Lower lobe of right lung (tissue), 2 donors: ENCODE measurements around the gene REEP6. TPM values are rescaled to one million over a fixed set of nuclear protein-coding genes. Genes with fewer than 3 reads are reported as not detected.

Experiments
- ATAC-seq, 2 donors: fragments of 200-7000 bp; cut with Tn5 transposase; one replicate each; pipeline ENCODE4 v1.9.1; 2020 to 2022; ENCODE audit warnings: mild to moderate bottlenecking in 2 of 2, moderate library complexity in 2 of 2
- DNase-seq: peaks from one replicate; pipeline ENCODE4 v3.0.0-alpha.2; 2020
- H3K27ac ChIP-seq: fragments of 200-600 bp; one replicate; pipeline ENCODE4 v1.8.0; 2022
- H3K27me3 ChIP-seq: fragments of 200-600 bp; one replicate; pipeline ENCODE4 v1.8.0; 2022; ENCODE audit warnings: low read depth
- H3K36me3 ChIP-seq: fragments of 200-600 bp; one replicate; pipeline ENCODE4 v1.8.0; 2022; ENCODE audit warnings: mild to moderate bottlenecking
- H3K4me1 ChIP-seq: fragments of 200-600 bp; one replicate; pipeline ENCODE4 v1.8.0; 2022
- H3K4me3 ChIP-seq: fragments of 200-600 bp; one replicate; pipeline ENCODE4 v1.8.0; 2022; ENCODE audit warnings: mild to moderate bottlenecking
- H3K9me3 ChIP-seq: fragments of 200-600 bp; one replicate; pipeline ENCODE4 v1.8.0; 2022
- CTCF ChIP-seq: fragments of 200-600 bp; IDR thresholded peaks from one replicate; pipeline ENCODE4 v1.8.0; 2022; ENCODE audit warnings: antibody characterized with exemption, mild to moderate bottlenecking
- intact Hi-C: fragments of 100-400 bp; cut with DNase I; formaldehyde crosslinking; loops from one replicate; pipeline ENCODE4 v1.11.0; 2022
- total RNA-seq: library from RNA; stranded (reverse); fragmentation: NEBNext Ultra II Directional; extraction: Animal tissue kit (Norgen Biotek cat#: 25700); gene quantifications from one replicate; pipeline ENCODE4 v1.2.1, GENCODE V29; 2021
- donor health status: DM: no; HTN: yes; CAD: no; lungs with severe emphysema.

REEP6 gene
- total RNA-seq, 1 donor from 2014 or later: 2.5 TPM

- no peak overlapping the region for H3K27ac ChIP-seq
- no peak overlapping the region for H3K4me3 ChIP-seq
- no peak for TF ChIP-seq CTCF
- no peak for ATAC-seq
- no peaks in the 10 kb centered on the region for H3K9me3 ChIP-seq
- peaks cover 21% of the 10 kb centered on the region for H3K4me1 ChIP-seq
- intact Hi-C loops: no loop called here
- H3K27me3 ChIP-seq: peaks cover 40% of the 10 kb centered on the region
- H3K36me3 ChIP-seq: no peaks in the 10 kb centered on the region
- DNase-seq: no peak
Measured at GRCh38 chr19:1459479-1459878, 31.5 kb upstream of the REEP6 start.

GRCh38 chr19:1460033-1460995 lies 30.7 kb upstream of the REEP6 start:
- Histone ChIP-seq H3K4me1 (peaks cover 23% of the 10 kb centered on the region), H3K4me3 (no peak overlapping the region), H3K9me3 (no peaks in the 10 kb centered on the region), H3K36me3 (no peaks in the 10 kb centered on the region), H3K27me3 (peaks cover 38% of the 10 kb centered on the region), H3K27ac (no peak overlapping the region)
- intact Hi-C loops: no loop called here
- no peak for DNase-seq
- no peak for ATAC-seq
- no peak for TF ChIP-seq CTCF

- Histone ChIP-seq H3K36me3 (no peaks in the 10 kb centered on the region), H3K4me3 (no peak overlapping the region), H3K27ac (no peak overlapping the region), H3K9me3 (no peaks in the 10 kb centered on the region), H3K27me3 (peaks cover 38% of the 10 kb centered on the region), H3K4me1 (peaks cover 24% of the 10 kb centered on the region)
- ATAC-seq: no peak
- no peak for DNase-seq
- intact Hi-C loops: no loop called here
- TF ChIP-seq CTCF: no peak
Measured at GRCh38 chr19:1461862-1462261, 29.1 kb upstream of the REEP6 start.

- intact Hi-C loops: no loop called here
- Histone ChIP-seq H3K4me1 (peaks cover 49% of the 10 kb centered on the region), H3K4me3 (no peak overlapping the region), H3K27me3 (peaks cover 51% of the 10 kb centered on the region), H3K9me3 (no peaks in the 10 kb centered on the region), H3K36me3 (no peaks in the 10 kb centered on the region), H3K27ac (no peak overlapping the region)
- ATAC-seq: peak; percentile 48 to 61
- no peak for DNase-seq
- peak; percentile 54 for TF ChIP-seq CTCF
Measured at GRCh38 chr19:1465191-1466016, 25.6 kb upstream of the REEP6 start.

- Histone ChIP-seq H3K9me3 (no peaks in the 10 kb centered on the region), H3K36me3 (no peaks in the 10 kb centered on the region), H3K27me3 (peaks cover 58% of the 10 kb centered on the region), H3K4me1 (peaks cover 55% of the 10 kb centered on the region), H3K4me3 (no peak overlapping the region), H3K27ac (no peak overlapping the region)
- no peak for TF ChIP-seq CTCF
- intact Hi-C loops: no loop called here
- DNase-seq (no peak), ATAC-seq (no peak)
Measured at GRCh38 chr19:1466018-1466460, 24.9 kb upstream of the REEP6 start.
